ENCODE measurements around the gene AP3S2. TPM values are rescaled to one million over a fixed set of nuclear protein-coding genes. Genes with fewer than 3 reads are reported as not detected.

The AP3S2 gene
- total RNA-seq, 2 donors from 2014 or later, result 41.8 to 50.6 TPM

DNA sequence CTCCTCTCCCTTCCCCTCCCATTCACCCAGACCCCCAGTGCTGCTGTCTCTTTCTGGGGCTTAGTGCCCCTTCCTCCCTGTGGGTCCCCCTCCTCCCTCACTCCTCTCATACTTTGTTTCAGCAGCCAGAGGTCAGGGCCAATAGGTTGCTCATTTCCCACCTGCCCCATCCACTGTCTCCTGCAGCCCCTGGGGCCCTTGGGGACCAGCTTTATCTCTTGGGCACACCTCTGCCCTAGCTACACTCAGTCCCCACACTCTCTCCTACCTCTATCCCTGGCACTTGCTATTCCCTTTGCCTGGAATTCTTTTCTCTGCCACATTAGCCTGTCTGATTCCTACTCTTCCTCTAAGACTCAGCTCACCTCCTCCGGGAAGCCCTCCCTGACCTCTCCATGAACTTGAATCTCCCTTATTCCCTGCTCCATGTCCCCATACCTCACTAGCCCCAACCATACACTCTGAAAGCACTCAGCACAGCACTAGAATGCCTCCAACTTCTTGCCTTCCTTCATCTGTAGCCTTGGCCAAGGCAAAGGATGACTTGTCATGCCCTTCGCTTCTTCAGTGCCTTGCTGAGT lies 93.8 kb downstream of the AP3S2 start:
- no peak overlapping the region for H3K4me3 ChIP-seq
- no peaks in the 10 kb centered on the region for H3K9me3 ChIP-seq
- TF ChIP-seq, protein P1, sequence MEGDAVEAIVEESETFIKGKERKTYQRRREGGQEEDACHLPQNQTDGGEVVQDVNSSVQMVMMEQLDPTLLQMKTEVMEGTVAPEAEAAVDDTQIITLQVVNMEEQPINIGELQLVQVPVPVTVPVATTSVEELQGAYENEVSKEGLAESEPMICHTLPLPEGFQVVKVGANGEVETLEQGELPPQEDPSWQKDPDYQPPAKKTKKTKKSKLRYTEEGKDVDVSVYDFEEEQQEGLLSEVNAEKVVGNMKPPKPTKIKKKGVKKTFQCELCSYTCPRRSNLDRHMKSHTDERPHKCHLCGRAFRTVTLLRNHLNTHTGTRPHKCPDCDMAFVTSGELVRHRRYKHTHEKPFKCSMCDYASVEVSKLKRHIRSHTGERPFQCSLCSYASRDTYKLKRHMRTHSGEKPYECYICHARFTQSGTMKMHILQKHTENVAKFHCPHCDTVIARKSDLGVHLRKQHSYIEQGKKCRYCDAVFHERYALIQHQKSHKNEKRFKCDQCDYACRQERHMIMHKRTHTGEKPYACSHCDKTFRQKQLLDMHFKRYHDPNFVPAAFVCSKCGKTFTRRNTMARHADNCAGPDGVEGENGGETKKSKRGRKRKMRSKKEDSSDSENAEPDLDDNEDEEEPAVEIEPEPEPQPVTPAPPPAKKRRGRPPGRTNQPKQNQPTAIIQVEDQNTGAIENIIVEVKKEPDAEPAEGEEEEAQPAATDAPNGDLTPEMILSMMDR (IDR thresholded peaks at IDR 0.05), result no peak
- no peaks in the 10 kb centered on the region for H3K36me3 ChIP-seq
- no peaks in the 10 kb centered on the region for H3K27me3 ChIP-seq (replicated peaks; ENCODE audit: insufficient read depth)
- DNase-seq (ENCODE audit: low spot score) (no peak), ATAC-seq (ENCODE audit: insufficient number of reproducible peaks, low FRiP score, low read depth) (no peak)
- no peak overlapping the region for H3K27ac ChIP-seq
- no peaks in the 10 kb centered on the region for H3K4me1 ChIP-seq (ENCODE audit: control insufficient read depth in 1 of 2, low read depth in 2 of 2)

DNA sequence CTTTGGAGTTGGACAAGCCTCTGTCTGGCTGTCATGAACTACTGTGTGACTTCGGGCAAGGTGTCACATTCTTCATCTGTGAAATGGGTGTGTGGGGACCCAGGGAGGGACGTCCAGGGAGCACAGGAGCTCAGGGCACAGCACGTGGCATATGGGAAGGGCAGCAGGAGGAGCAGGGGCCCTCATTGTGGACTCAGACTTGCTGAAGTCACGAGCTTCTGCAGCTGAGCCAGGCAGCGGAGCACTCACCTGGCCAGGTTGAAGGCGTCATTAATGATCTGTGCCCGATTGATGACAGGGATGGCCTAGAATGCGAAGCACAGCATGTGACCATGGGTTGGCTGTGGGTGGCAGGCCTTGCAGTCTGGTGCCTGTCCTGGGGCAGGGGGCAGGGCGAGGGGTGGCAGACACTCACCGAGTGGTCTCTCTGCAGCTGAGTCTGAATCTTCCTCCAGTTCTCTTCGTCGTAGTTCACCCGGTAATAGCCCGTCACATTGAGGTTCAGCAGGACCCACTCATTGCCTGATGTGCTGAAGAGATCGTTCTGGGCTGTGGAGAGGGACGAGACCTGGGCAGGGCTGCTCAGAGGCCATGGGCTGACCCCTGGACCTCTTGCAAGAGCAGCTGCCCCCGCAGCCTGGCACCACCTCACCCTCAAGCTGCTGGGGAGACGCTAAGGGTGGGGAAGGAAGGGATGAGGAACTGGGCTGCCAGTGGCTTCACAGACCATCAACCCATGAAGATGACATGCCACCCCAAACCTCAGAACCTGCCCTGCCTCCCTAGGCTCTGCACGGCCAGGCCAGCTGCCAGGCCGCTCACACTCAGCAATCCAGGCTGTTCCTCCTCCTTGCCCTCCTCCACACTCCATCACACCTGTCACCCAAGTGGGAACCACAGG lies 94.5 kb downstream of the AP3S2 start:
- Histone ChIP-seq H3K36me3 (no peaks in the 10 kb centered on the region), H3K27ac (no peak overlapping the region), H3K4me3 (no peak overlapping the region), H3K4me1 (ENCODE audit: control insufficient read depth in 1 of 2, low read depth in 2 of 2) (no peaks in the 10 kb centered on the region), H3K27me3 (replicated peaks; ENCODE audit: insufficient read depth) (no peaks in the 10 kb centered on the region), H3K9me3 (no peaks in the 10 kb centered on the region)
- DNase-seq (ENCODE audit: low spot score) (no peak), ATAC-seq (ENCODE audit: insufficient number of reproducible peaks, low FRiP score, low read depth) (no peak)
- TF ChIP-seq, protein P1 (IDR thresholded peaks at IDR 0.05), result no peak

DNA sequence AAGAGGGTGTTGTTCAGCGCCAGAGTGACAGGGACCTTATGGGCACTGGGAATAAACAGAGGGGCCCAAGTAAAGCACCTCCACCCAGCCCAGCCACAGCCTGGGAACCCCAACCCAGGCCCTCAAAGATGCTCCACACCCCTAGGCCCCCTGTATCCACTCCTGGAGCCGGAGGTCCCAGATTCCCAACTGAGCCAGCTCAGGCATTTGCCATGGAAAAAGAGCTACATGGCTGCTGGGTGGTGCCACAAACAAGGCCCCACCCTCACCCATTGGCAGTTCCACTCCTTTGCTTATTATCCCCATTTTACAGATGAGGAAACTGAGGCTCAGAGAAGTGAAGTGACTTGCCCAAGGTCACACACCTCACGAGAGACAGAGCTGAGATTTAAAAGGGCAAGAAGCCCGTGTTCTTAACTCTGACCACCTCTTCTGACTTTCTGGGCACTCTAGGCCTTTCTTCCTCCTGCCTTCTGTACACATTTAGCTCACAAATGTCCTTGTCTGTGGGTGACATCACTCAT lies 96.1 kb downstream of the AP3S2 start:
- no peak for ATAC-seq (ENCODE audit: insufficient number of reproducible peaks, low FRiP score, low read depth)
- Histone ChIP-seq H3K36me3 (no peaks in the 10 kb centered on the region), H3K27ac (no peak overlapping the region), H3K9me3 (no peaks in the 10 kb centered on the region), H3K27me3 (replicated peaks; ENCODE audit: insufficient read depth) (no peaks in the 10 kb centered on the region), H3K4me1 (ENCODE audit: control insufficient read depth in 1 of 2, low read depth in 2 of 2) (no peaks in the 10 kb centered on the region), H3K4me3 (no peak overlapping the region)
- no peak for DNase-seq (ENCODE audit: low spot score)
- TF ChIP-seq, protein P1 (IDR thresholded peaks at IDR 0.05), result no peak

DNA sequence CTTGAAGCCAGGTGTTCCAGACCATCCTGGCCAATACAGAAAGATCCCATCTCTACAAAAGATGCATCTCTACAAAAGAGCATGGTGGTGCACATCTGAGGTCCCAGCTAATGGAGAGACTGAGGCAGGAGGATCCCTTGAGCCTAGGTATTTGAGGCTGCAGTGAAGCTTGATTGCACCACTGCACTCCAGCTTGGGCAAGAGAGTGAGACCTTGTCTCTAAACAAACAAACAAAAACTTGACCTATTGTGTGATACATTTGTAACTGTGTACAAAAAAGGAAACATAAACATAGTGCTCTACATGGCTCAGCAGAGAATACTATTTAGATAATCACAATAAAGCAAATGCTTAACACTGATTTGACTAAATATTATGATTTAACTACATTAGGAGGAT lies 97.8 kb downstream of the AP3S2 start:
- ATAC-seq (ENCODE audit: insufficient number of reproducible peaks, low FRiP score, low read depth) (no peak), DNase-seq (ENCODE audit: low spot score) (no peak)
- H3K9me3 ChIP-seq, result no peaks in the 10 kb centered on the region
- TF ChIP-seq, protein P1 (IDR thresholded peaks at IDR 0.05), result no peak
- H3K4me3 ChIP-seq, result no peak overlapping the region
- no peak overlapping the region for H3K27ac ChIP-seq
- no peaks in the 10 kb centered on the region for H3K36me3 ChIP-seq
- no peaks in the 10 kb centered on the region for H3K27me3 ChIP-seq (replicated peaks; ENCODE audit: insufficient read depth)
- H3K4me1 ChIP-seq (ENCODE audit: control insufficient read depth in 1 of 2, low read depth in 2 of 2), result no peaks in the 10 kb centered on the region

DNA sequence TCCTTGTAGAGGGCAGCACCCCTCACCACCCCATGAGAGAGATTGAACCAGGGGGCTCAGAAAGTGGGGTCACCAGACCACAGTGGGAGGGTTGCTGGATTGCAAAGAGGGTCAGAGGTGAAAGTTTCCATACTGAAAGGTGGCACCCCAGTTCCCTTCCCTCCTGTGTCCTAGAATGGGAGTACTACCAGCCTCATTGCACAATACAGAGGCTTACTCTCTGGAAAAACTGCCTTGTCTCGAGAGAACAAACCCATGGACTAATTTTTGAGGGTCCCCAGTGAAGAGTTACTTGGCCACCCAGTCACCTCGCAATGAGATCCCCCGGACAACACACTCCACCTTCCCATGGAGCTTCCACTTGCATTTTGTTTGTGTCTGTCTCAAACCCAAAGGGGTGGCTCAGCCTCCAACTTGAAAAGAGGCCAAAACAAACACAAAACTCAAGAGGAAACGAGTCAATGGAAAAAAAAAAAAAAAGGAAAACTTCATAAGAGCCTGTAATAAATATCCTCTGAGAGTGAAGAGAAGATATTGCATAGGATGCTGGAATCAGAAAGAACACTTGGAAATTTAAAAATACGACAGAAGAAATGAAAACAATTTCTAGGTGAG lies 99.1 kb downstream of the AP3S2 start:
- Histone ChIP-seq H3K27me3 (replicated peaks; ENCODE audit: insufficient read depth) (no peaks in the 10 kb centered on the region), H3K27ac (no peak overlapping the region), H3K9me3 (no peaks in the 10 kb centered on the region), H3K4me1 (ENCODE audit: control insufficient read depth in 1 of 2, low read depth in 2 of 2) (no peaks in the 10 kb centered on the region), H3K36me3 (no peaks in the 10 kb centered on the region), H3K4me3 (no peak overlapping the region)
- no peak for DNase-seq (ENCODE audit: low spot score)
- TF ChIP-seq, protein P1 (IDR thresholded peaks at IDR 0.05), result no peak
- no peak for ATAC-seq (ENCODE audit: insufficient number of reproducible peaks, low FRiP score, low read depth)

Data from thoracic aorta (tissue), 2 donors.